ENCODE measurements around the gene RPL31.
A peak's percentile ranks its signal among the peaks of the same experiment; 100 is the strongest.

RPL31 gene

GRCh38 chr2:101001691-101002561 lies at the start of gene RPL31:
TSS of gene RPL31 (plus strand) at chr2:101002289. CDS start at chr2:101002702, 413 bp downstream.
- DNase-seq (ENCODE audit: low spot score): peak; percentile 96

GRCh38 chr2:100952512-100952911 lies 49.6 kb upstream of the RPL31 start:
- DNase-seq (ENCODE audit: low spot score): no peak

GRCh38 chr2:100953406-100954043 lies 48.6 kb upstream of the RPL31 start:
- no peak for DNase-seq (ENCODE audit: low spot score)

- no peak for DNase-seq (ENCODE audit: low spot score)
These were observed 48.1 kb upstream of the RPL31 start for GRCh38 chr2:100954044-100954420.

GRCh38 chr2:100955226-100955625 lies 46.9 kb upstream of the RPL31 start:
- DNase-seq (ENCODE audit: low spot score): no peak

- no peak for DNase-seq (ENCODE audit: low spot score)
These were observed 46.0 kb upstream of the RPL31 start for GRCh38 chr2:100956081-100956480.

GRCh38 chr2:100957996-100958653 lies 44.0 kb upstream of the RPL31 start:
- DNase-seq (ENCODE audit: low spot score): no peak

- DNase-seq (ENCODE audit: low spot score): peak; percentile 16
These were observed 42.7 kb upstream of the RPL31 start for GRCh38 chr2:100959225-100959880.

GRCh38 chr2:100960688-100961087 lies 41.4 kb upstream of the RPL31 start:
- no peak for DNase-seq (ENCODE audit: low spot score)

GRCh38 chr2:100962366-100963025 lies 39.6 kb upstream of the RPL31 start:
- no peak for DNase-seq (ENCODE audit: low spot score)

GRCh38 chr2:100963026-100963375 lies 39.1 kb upstream of the RPL31 start:
- DNase-seq (ENCODE audit: low spot score): no peak

- no peak for DNase-seq (ENCODE audit: low spot score)
These were observed 37.9 kb upstream of the RPL31 start for GRCh38 chr2:100964222-100964621.

- DNase-seq (ENCODE audit: low spot score): no peak
These were observed 37.4 kb upstream of the RPL31 start for GRCh38 chr2:100964681-100965169.

GRCh38 chr2:100965596-100965995 lies 36.5 kb upstream of the RPL31 start:
- DNase-seq (ENCODE audit: low spot score): no peak

GRCh38 chr2:100967716-100968115 lies 34.4 kb upstream of the RPL31 start:
- DNase-seq (ENCODE audit: low spot score): no peak

GRCh38 chr2:100968146-100969145 lies 33.6 kb upstream of the RPL31 start:
- no peak for DNase-seq (ENCODE audit: low spot score)

GRCh38 chr2:100969998-100970397 lies 32.1 kb upstream of the RPL31 start:
- DNase-seq (ENCODE audit: low spot score): no peak

GRCh38 chr2:100971221-100971620 lies 30.9 kb upstream of the RPL31 start:
- no peak for DNase-seq (ENCODE audit: low spot score)

- no peak for DNase-seq (ENCODE audit: low spot score)
These were observed 29.6 kb upstream of the RPL31 start for GRCh38 chr2:100972452-100972851.

- no peak for DNase-seq (ENCODE audit: low spot score)
These were observed 27.2 kb upstream of the RPL31 start for GRCh38 chr2:100974712-100975520.

All from kidney capillary endothelial cell (primary cell).